ENCODE data around the gene EPHX1.
"Not testable (repeated sequence)": the region's sequence is repeated elsewhere in the genome, so short reads cannot be mapped to it uniquely, and the experiment has no call there.

Gene EPHX1

GRCh38 chr1:225825078-225825477, 15.2 kb downstream of the EPHX1 start:
- no peak overlapping the region for H3K9ac ChIP-seq (ENCODE audit: low read length)
- peaks cover 3% of the 10 kb centered on the region for H3K4me1 ChIP-seq (ENCODE audit: control insufficient read depth, insufficient read depth, low read length)
- H3K4me3 ChIP-seq (ENCODE audit: low read length): no peak overlapping the region
- no peak overlapping the region for H3K27ac ChIP-seq (ENCODE audit: low read depth, low read length)
- H3K36me3 ChIP-seq (ENCODE audit: control insufficient read depth, insufficient read depth, low read length): peaks cover 3% of the 10 kb centered on the region
- H3K27me3 ChIP-seq (ENCODE audit: control insufficient read depth, insufficient read depth, low read length): no peaks in the 10 kb centered on the region

- H3K36me3 ChIP-seq (ENCODE audit: control insufficient read depth, insufficient read depth, low read length): peaks cover 3% of the 10 kb centered on the region
- peaks cover 3% of the 10 kb centered on the region for H3K4me1 ChIP-seq (ENCODE audit: control insufficient read depth, insufficient read depth, low read length)
- H3K9ac ChIP-seq (ENCODE audit: low read length): no peak overlapping the region
- H3K27me3 ChIP-seq (ENCODE audit: control insufficient read depth, insufficient read depth, low read length): no peaks in the 10 kb centered on the region
- H3K4me3 ChIP-seq (ENCODE audit: low read length): no peak overlapping the region
- no peak overlapping the region for H3K27ac ChIP-seq (ENCODE audit: low read depth, low read length)
Measured at GRCh38 chr1:225825607-225826007, 15.7 kb downstream of the EPHX1 start.

GRCh38 chr1:225827076-225827475, 17.2 kb downstream of the EPHX1 start:
- H3K36me3 ChIP-seq (ENCODE audit: control insufficient read depth, insufficient read depth, low read length): peaks cover 9% of the 10 kb centered on the region
- H3K27ac ChIP-seq (ENCODE audit: low read depth, low read length): no peak overlapping the region
- H3K27me3 ChIP-seq (ENCODE audit: control insufficient read depth, insufficient read depth, low read length): no peaks in the 10 kb centered on the region
- H3K4me3 ChIP-seq (ENCODE audit: low read length): no peak overlapping the region
- no peak overlapping the region for H3K9ac ChIP-seq (ENCODE audit: low read length)
- peaks cover 3% of the 10 kb centered on the region for H3K4me1 ChIP-seq (ENCODE audit: control insufficient read depth, insufficient read depth, low read length)

- Histone ChIP-seq H3K27ac (ENCODE audit: low read depth, low read length) (no peak overlapping the region), H3K9ac (ENCODE audit: low read length) (no peak overlapping the region), H3K36me3 (ENCODE audit: control insufficient read depth, insufficient read depth, low read length) (peaks cover 14% of the 10 kb centered on the region), H3K4me1 (ENCODE audit: control insufficient read depth, insufficient read depth, low read length) (peaks cover 3% of the 10 kb centered on the region), H3K27me3 (ENCODE audit: control insufficient read depth, insufficient read depth, low read length) (no peaks in the 10 kb centered on the region), H3K4me3 (ENCODE audit: low read length) (no peak overlapping the region)
Measured at GRCh38 chr1:225828706-225829345, 18.9 kb downstream of the EPHX1 start.

GRCh38 chr1:225830841-225831240, 20.9 kb downstream of the EPHX1 start:
- no peak overlapping the region for H3K9ac ChIP-seq (ENCODE audit: low read length)
- no peak overlapping the region for H3K27ac ChIP-seq (ENCODE audit: low read depth, low read length)
- H3K4me1 ChIP-seq (ENCODE audit: control insufficient read depth, insufficient read depth, low read length): peaks cover 10% of the 10 kb centered on the region
- no peaks in the 10 kb centered on the region for H3K27me3 ChIP-seq (ENCODE audit: control insufficient read depth, insufficient read depth, low read length)
- H3K4me3 ChIP-seq (ENCODE audit: low read length): no peak overlapping the region
- H3K36me3 ChIP-seq (ENCODE audit: control insufficient read depth, insufficient read depth, low read length): peaks cover 14% of the 10 kb centered on the region

GRCh38 chr1:225834417-225835329, 24.7 kb downstream of the EPHX1 start:
- no peak overlapping the region for H3K4me3 ChIP-seq (ENCODE audit: low read length)
- H3K36me3 ChIP-seq (ENCODE audit: control insufficient read depth, insufficient read depth, low read length): peaks cover 17% of the 10 kb centered on the region
- H3K27ac ChIP-seq (ENCODE audit: low read depth, low read length): peak overlapping the region; percentile 16
- peaks cover 10% of the 10 kb centered on the region for H3K4me1 ChIP-seq (ENCODE audit: control insufficient read depth, insufficient read depth, low read length)
- no peak overlapping the region for H3K9ac ChIP-seq (ENCODE audit: low read length)
- H3K27me3 ChIP-seq (ENCODE audit: control insufficient read depth, insufficient read depth, low read length): no peaks in the 10 kb centered on the region

- H3K27ac ChIP-seq (ENCODE audit: low read depth, low read length): no peak overlapping the region
- H3K4me3 ChIP-seq (ENCODE audit: low read length): no peak overlapping the region
- H3K27me3 ChIP-seq (ENCODE audit: control insufficient read depth, insufficient read depth, low read length): no peaks in the 10 kb centered on the region
- H3K9ac ChIP-seq (ENCODE audit: low read length): no peak overlapping the region
- H3K4me1 ChIP-seq (ENCODE audit: control insufficient read depth, insufficient read depth, low read length): peaks cover 10% of the 10 kb centered on the region
- H3K36me3 ChIP-seq (ENCODE audit: control insufficient read depth, insufficient read depth, low read length): peaks cover 17% of the 10 kb centered on the region
Measured at GRCh38 chr1:225835856-225836255, 25.9 kb downstream of the EPHX1 start.

- not testable (repeated sequence) for H3K9ac ChIP-seq (ENCODE audit: low read length)
- peaks cover 10% of the 10 kb centered on the region for H3K4me1 ChIP-seq (ENCODE audit: control insufficient read depth, insufficient read depth, low read length)
Measured at GRCh38 chr1:225836296-225836695, 26.4 kb downstream of the EPHX1 start.

GRCh38 chr1:225838793-225839192, 28.9 kb downstream of the EPHX1 start:
- no peak overlapping the region for H3K9ac ChIP-seq (ENCODE audit: low read length)
- H3K36me3 ChIP-seq (ENCODE audit: control insufficient read depth, insufficient read depth, low read length): peaks cover 6% of the 10 kb centered on the region
- no peak overlapping the region for H3K27ac ChIP-seq (ENCODE audit: low read depth, low read length)
- no peaks in the 10 kb centered on the region for H3K27me3 ChIP-seq (ENCODE audit: control insufficient read depth, insufficient read depth, low read length)
- H3K4me1 ChIP-seq (ENCODE audit: control insufficient read depth, insufficient read depth, low read length): peaks cover 10% of the 10 kb centered on the region
- H3K4me3 ChIP-seq (ENCODE audit: low read length): no peak overlapping the region

More at GRCh38 chr1:225836296-225836695, 26.4 kb downstream of the EPHX1 start:
- H3K27me3 ChIP-seq (ENCODE audit: control insufficient read depth, insufficient read depth, low read length); H3K4me3 ChIP-seq (ENCODE audit: low read length); H3K27ac ChIP-seq (ENCODE audit: low read depth, low read length): not testable (repeated sequence)
- peaks cover 17% of the 10 kb centered on the region for H3K36me3 ChIP-seq (ENCODE audit: control insufficient read depth, insufficient read depth, low read length)

- H3K4me1 ChIP-seq (ENCODE audit: control insufficient read depth, insufficient read depth, low read length): peaks cover 4% of the 10 kb centered on the region
Measured at GRCh38 chr1:225840223-225840610, 30.3 kb downstream of the EPHX1 start.

GRCh38 chr1:225840713-225841112, 30.8 kb downstream of the EPHX1 start:
- Histone ChIP-seq H3K4me1 (ENCODE audit: control insufficient read depth, insufficient read depth, low read length) (peaks cover 2% of the 10 kb centered on the region), H3K4me3 (ENCODE audit: low read length) (no peak overlapping the region), H3K9ac (ENCODE audit: low read length) (no peak overlapping the region), H3K27ac (ENCODE audit: low read depth, low read length) (no peak overlapping the region), H3K27me3 (ENCODE audit: control insufficient read depth, insufficient read depth, low read length) (no peaks in the 10 kb centered on the region), H3K36me3 (ENCODE audit: control insufficient read depth, insufficient read depth, low read length) (peaks cover 6% of the 10 kb centered on the region)

More at GRCh38 chr1:225840223-225840610, 30.3 kb downstream of the EPHX1 start:
- H3K27me3 ChIP-seq (ENCODE audit: control insufficient read depth, insufficient read depth, low read length): no peaks in the 10 kb centered on the region
- H3K36me3 ChIP-seq (ENCODE audit: control insufficient read depth, insufficient read depth, low read length): peaks cover 6% of the 10 kb centered on the region
- H3K4me3 ChIP-seq (ENCODE audit: low read length): no peak overlapping the region
- no peak overlapping the region for H3K27ac ChIP-seq (ENCODE audit: low read depth, low read length)
- H3K9ac ChIP-seq (ENCODE audit: low read length): no peak overlapping the region

GRCh38 chr1:225842074-225842473, 32.1 kb downstream of the EPHX1 start:
- Histone ChIP-seq H3K36me3 (ENCODE audit: control insufficient read depth, insufficient read depth, low read length) (peaks cover 18% of the 10 kb centered on the region), H3K27ac (ENCODE audit: low read depth, low read length) (no peak overlapping the region)

More at GRCh38 chr1:225842074-225842473, 32.1 kb downstream of the EPHX1 start:
- no peaks in the 10 kb centered on the region for H3K27me3 ChIP-seq (ENCODE audit: control insufficient read depth, insufficient read depth, low read length)
- no peaks in the 10 kb centered on the region for H3K4me1 ChIP-seq (ENCODE audit: control insufficient read depth, insufficient read depth, low read length)
- H3K4me3 ChIP-seq (ENCODE audit: low read length): no peak overlapping the region
- H3K9ac ChIP-seq (ENCODE audit: low read length): no peak overlapping the region

All from rectal smooth muscle tissue (tissue), 1 donor.